ENCODE measurements around the gene TOP3B. TPM values are rescaled to one million over a fixed set of nuclear protein-coding genes. Genes with fewer than 3 reads are reported as not detected.
"Not testable (repeated sequence)": the region's sequence is repeated elsewhere in the genome, so short reads cannot be mapped to it uniquely, and the experiment has no call there.

The TOP3B gene
- total and polyA plus RNA-seq, 10 of the 15 experiments (the other 5 are each of a cell fraction or from before 2014, with no cell fraction given), result 0.60 to 47.3 (median 33.7) TPM

DNA sequence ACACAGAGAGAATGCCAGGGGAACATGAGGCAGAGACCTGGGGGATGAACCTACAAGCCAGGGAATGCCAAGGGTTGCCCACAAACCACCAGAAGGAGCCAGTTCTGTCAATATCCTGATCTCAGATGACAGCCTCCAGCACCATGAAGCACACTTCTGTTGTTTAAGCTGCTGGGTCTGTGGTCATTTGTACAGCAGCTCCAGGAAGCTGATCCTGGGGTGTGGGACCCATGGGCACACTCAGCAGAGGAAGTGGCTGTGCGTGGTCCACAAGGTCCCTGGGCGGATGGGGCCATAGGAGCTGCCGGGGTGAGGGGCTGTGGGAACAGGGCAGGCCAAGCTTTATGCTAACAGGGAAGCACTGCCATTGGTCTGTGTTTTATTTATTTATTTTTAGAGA, 42.1 kb downstream of the TOP3B start (continued):
- TF ChIP-seq EP300 (IDR thresholded peaks at IDR 0.05; ENCODE audit: borderline replicate concordance in 1 of 2, control insufficient read depth in 1 of 2, low read depth in 2 of 2, low read length in 2 of 2) (no peak), CHD4 (IDR thresholded peaks at IDR 0.05) (no peak)

DNA sequence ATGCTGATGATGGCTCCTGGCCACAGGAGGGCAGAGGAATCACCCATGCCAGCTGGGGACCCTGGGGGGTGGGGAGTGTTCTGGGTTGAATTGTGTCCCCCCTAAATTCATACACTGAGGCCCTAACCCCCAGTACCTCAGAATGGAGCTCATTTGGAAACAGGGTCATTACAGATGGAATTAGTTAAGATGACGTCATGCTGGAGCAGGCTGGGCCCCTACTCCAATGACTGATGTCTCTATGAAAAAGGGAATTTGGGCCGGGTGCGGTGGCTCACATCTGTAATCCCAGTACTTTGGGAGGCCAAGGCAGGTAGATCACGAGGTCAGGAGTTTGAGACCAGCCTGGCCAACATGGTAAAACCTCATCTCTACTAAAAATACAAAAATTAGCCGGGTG, 42.7 kb downstream of the TOP3B start:
- RAD21 ChIA-PET (ENCODE audit: unreplicated experiment); H2AFZ ChIP-seq (ENCODE audit: control insufficient read depth, low read depth, low read length); FAIRE-seq; H3K36me3 ChIP-seq (ENCODE audit: control insufficient read depth in 2 of 2, insufficient read depth in 2 of 2, low read length in 1 of 2); H3K9ac ChIP-seq (ENCODE audit: control insufficient read depth, insufficient read depth, low read length); ATAC-seq; BruUV-seq (replicated peaks); H3K4me3 ChIP-seq; H3K9me3 ChIP-seq (replicated peaks; ENCODE audit: control insufficient read depth, insufficient read depth, low read length); H3K27me3 ChIP-seq (replicated peaks in 1 of 2; ENCODE audit: control insufficient read depth in 2 of 2, insufficient read depth in 2 of 2, low read length in 1 of 2); DNase-seq (ENCODE audit: low read depth, low spot score); H3K27ac ChIP-seq (ENCODE audit: control insufficient read depth, insufficient read depth); H4K20me1 ChIP-seq (ENCODE audit: control insufficient read depth, insufficient read depth); H3K4me2 ChIP-seq (ENCODE audit: control insufficient read depth, insufficient read depth); H3K79me2 ChIP-seq (ENCODE audit: control insufficient read depth, insufficient read depth, low read length): not testable (repeated sequence)
- 72% methylated on average over 5 of the region's 5 CpGs for WGBS (ENCODE audit: insufficient coverage, insufficient replicate concordance, low lambda C conversion rate, missing lambda C conversion rate)
- ChIA-PET CTCF (interaction anchor here (0.7 to 8.1 kb wide), 7 partner anchors 11 to 1016 kb away, joined by 3 to 82 read pairs (median 4); partner anchors contain the start of genes PPM1F and YDJC), SMC1A (ENCODE audit: uncharacterized antibody, unreplicated experiment) (interaction anchor here (1.8 kb wide), 1 partner anchor 10 kb away, joined by 6 read pairs; no protein-coding TSS in a partner anchor), POLR2A (interaction anchor here (1.0 to 1.1 kb wide), 2 partner anchors 221 to 242 kb away, joined by 3 to 10 read pairs; no protein-coding TSS in a partner anchor)
- intact Hi-C loops (cut with micrococcal nuclease; ENCODE audit: unreplicated experiment), result loop anchor here (2.0 to 10.0 kb wide), 6 partner anchors 13 to 1017 kb away; partner anchors contain the start of genes MAPK1 and PPM1F
- H3K4me1 ChIP-seq (ENCODE audit: control insufficient read depth, insufficient read depth, low read length), result peaks cover 16% of the 10 kb centered on the region
- in situ Hi-C loops (cut with MboI), result loop anchor here (10.0 kb wide), 1 partner anchor 65 kb away; no protein-coding TSS in a partner anchor

DNA sequence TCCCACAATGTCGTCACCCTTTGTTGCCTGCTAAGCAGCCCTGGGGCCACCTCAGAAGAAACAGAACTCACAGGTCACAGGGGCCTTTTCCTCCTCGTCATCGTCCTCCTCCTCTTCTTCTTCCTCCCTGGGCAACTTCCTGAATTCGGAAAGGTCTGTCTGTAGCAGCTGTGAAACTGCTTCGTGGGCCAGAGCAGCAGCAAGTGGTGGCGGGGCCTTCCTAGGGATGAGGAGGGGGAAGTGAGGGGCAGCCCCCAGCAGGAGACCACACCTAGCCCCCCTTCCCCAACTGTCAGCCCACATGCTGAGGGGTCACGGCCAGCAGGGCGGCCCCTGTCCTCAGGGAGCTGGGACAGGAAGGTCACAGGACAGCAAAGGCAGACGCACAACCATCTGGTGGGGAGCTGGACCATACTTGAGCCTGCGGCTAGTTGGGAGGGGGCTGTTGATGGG, 43.1 kb downstream of the TOP3B start:
- DNase-seq (ENCODE audit: low read depth, low spot score) (no peak), ATAC-seq (no peak), FAIRE-seq (no peak)
- ChIA-PET SMC1A (ENCODE audit: uncharacterized antibody, unreplicated experiment) (interaction anchor here (0.6 to 1.8 kb wide), 5 partner anchors 11 to 281 kb away, joined by 3 to 14 read pairs (median 4); partner anchors contain the start of gene PPM1F), RAD21 (ENCODE audit: unreplicated experiment) (interaction anchor here (1.1 to 2.1 kb wide), 4 partner anchors 176 to 293 kb away, joined by 3 to 10 read pairs (median 4); no protein-coding TSS in a partner anchor), POLR2A (interaction anchor here (1.0 to 1.1 kb wide), 2 partner anchors 221 to 242 kb away, joined by 3 to 10 read pairs; no protein-coding TSS in a partner anchor), CTCF (interaction anchor here (0.7 to 8.1 kb wide), 11 partner anchors 12 to 1016 kb away, joined by 3 to 82 read pairs (median 4); partner anchors contain the start of genes PPM1F and YDJC)
- BruUV-seq (replicated peaks), result no TSS peak
- H2AFZ ChIP-seq (ENCODE audit: control insufficient read depth, low read depth, low read length), result no peak overlapping the region
- in situ Hi-C loops (cut with MboI) (loop anchor here (10.0 kb wide), 1 partner anchor 65 kb away; no protein-coding TSS in a partner anchor), intact Hi-C loops (cut with micrococcal nuclease; ENCODE audit: unreplicated experiment) (loop anchor here (2.0 to 10.0 kb wide), 6 partner anchors 13 to 1018 kb away; partner anchors contain the start of genes MAPK1 and PPM1F)
- no peaks in the 10 kb centered on the region for H3K9me3 ChIP-seq (replicated peaks; ENCODE audit: control insufficient read depth, insufficient read depth, low read length)
- H3K79me2 ChIP-seq (ENCODE audit: control insufficient read depth, insufficient read depth, low read length), result no peaks in the 10 kb centered on the region
- H4K20me1 ChIP-seq (ENCODE audit: control insufficient read depth, insufficient read depth), result no peaks in the 10 kb centered on the region
- H3K9ac ChIP-seq (ENCODE audit: control insufficient read depth, insufficient read depth, low read length), result no peak overlapping the region
- 81% methylated on average over 10 of the region's 10 CpGs for WGBS (ENCODE audit: insufficient coverage, insufficient replicate concordance, low lambda C conversion rate, missing lambda C conversion rate)
- no peak overlapping the region for H3K27ac ChIP-seq (ENCODE audit: control insufficient read depth, insufficient read depth)
- H3K27me3 ChIP-seq (replicated peaks in 1 of 2; ENCODE audit: control insufficient read depth in 2 of 2, insufficient read depth in 2 of 2, low read length in 1 of 2), result no peaks in the 10 kb centered on the region
- no peaks in the 10 kb centered on the region for H3K36me3 ChIP-seq (ENCODE audit: control insufficient read depth in 2 of 2, insufficient read depth in 2 of 2, low read length in 1 of 2)
- H3K4me2 ChIP-seq (ENCODE audit: control insufficient read depth, insufficient read depth), result no peak overlapping the region
- peaks cover 16% of the 10 kb centered on the region for H3K4me1 ChIP-seq (ENCODE audit: control insufficient read depth, insufficient read depth, low read length)
- no peak overlapping the region for H3K4me3 ChIP-seq
- TF ChIP-seq, protein P1, sequence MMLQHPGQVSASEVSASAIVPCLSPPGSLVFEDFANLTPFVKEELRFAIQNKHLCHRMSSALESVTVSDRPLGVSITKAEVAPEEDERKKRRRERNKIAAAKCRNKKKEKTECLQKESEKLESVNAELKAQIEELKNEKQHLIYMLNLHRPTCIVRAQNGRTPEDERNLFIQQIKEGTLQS (IDR thresholded peaks at IDR 0.05; ENCODE audit: borderline replicate concordance, extremely low read depth, low read depth, low read length), result no peak
- TF ChIP-seq MYC (IDR thresholded peaks at IDR 0.05; ENCODE audit: insufficient read depth, insufficient read length, insufficient replicate concordance, low read length, severe bottlenecking) (no peak), FOXM1 (IDR thresholded peaks at IDR 0.05; ENCODE audit: low read depth, low read length) (no peak), ZNF274 (IDR thresholded peaks at IDR 0.05; ENCODE audit: insufficient read depth, insufficient read length) (no peak), MYB (IDR thresholded peaks at IDR 0.05; ENCODE audit: borderline replicate concordance, low read depth, low read length) (no peak), ZNF622 (IDR thresholded peaks at IDR 0.05) (no peak)
- TF ChIP-seq, protein P2, sequence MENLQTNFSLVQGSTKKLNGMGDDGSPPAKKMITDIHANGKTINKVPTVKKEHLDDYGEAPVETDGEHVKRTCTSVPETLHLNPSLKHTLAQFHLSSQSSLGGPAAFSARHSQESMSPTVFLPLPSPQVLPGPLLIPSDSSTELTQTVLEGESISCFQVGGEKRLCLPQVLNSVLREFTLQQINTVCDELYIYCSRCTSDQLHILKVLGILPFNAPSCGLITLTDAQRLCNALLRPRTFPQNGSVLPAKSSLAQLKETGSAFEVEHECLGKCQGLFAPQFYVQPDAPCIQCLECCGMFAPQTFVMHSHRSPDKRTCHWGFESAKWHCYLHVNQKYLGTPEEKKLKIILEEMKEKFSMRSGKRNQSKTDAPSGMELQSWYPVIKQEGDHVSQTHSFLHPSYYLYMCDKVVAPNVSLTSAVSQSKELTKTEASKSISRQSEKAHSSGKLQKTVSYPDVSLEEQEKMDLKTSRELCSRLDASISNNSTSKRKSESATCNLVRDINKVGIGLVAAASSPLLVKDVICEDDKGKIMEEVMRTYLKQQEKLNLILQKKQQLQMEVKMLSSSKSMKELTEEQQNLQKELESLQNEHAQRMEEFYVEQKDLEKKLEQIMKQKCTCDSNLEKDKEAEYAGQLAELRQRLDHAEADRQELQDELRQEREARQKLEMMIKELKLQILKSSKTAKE (IDR thresholded peaks at IDR 0.05; ENCODE audit: low read depth, poor library complexity, severe bottlenecking), result no peak
